HepG2 (cell line): ENCODE measurements around the gene NATD1. TPM values are rescaled to one million over a fixed set of nuclear protein-coding genes. Genes with fewer than 3 reads are reported as not detected.

ENCODE experiments used
- ATAC-seq: fragments of 200-7000 bp; cut with Tn5 transposase; 3 replicates; pipeline ENCODE4 v1.9.1; 2020; ENCODE audit warnings: mild to moderate bottlenecking, moderate library complexity
- BruUV-seq: library from RNA; stranded (reverse); fragments of 400-500 nt; replicated peaks from 2 replicates; lab custom pipeline; 2021; lab: Mats Ljungman, UMichigan
- CTCF ChIA-PET: fragments of 300-600 bp; formaldehyde crosslinking; extraction: SDS; loops from one replicate; lab custom pipeline; 2021; ENCODE audit warnings: low total read pairs, inconsistent platforms, low intra/inter-chr PET ratio; lab: Yijun Ruan, JAX
- POLR2A ChIA-PET: fragments of 350-600 bp; sonication (Branson Sonifier 250); formaldehyde crosslinking; loops from one replicate; lab custom pipeline; 2020; ENCODE audit warnings: antibody characterized with exemption, inconsistent platforms; lab: Yijun Ruan, JAX
- DNase-seq: peaks from one replicate; pipeline ENCODE4 v3.0.0-alpha.2; 2015; ENCODE audit warnings: low spot score
- FAIRE-seq: peaks from 3 replicates; lab custom pipeline; 2011; peaks lifted over from hg19 to GRCh38; lab: Jason Lieb, UNC
- H2AFZ ChIP-seq: one replicate; pipeline ENCODE4 v1.6.1; 2011; ENCODE audit warnings: low read length, inconsistent platforms
- H3K27ac ChIP-seq: fragments of 300-600 bp; 3 replicates; pipeline ENCODE4 v1.8.0; 2011; ENCODE audit warnings: mixed run types, mild to moderate bottlenecking, mixed read lengths, low read length, inconsistent platforms; ENCODE audit not compliant: insufficient read depth; ENCODE audit errors: extremely low read length
- H3K27me3 ChIP-seq, 2 experiments: fragments of 200-600 bp in 1 of 2; 2 replicates in 1 of 2; 3 replicates in 1 of 2; pipeline versions ENCODE4 v1.6.0 to v1.8.0; 2011; ENCODE audit warnings: low read length in 2 of 2, mild to moderate bottlenecking in 2 of 2, moderate library complexity in 2 of 2, inconsistent platforms in 1 of 2; ENCODE audit not compliant: insufficient read depth in 2 of 2, control insufficient read depth in 1 of 2
- H3K36me3 ChIP-seq, 2 experiments: fragments of 200-600 bp in 1 of 2; replicated peaks in 1 of 2; 2 replicates in 1 of 2; 3 replicates in 1 of 2; pipeline versions ENCODE4 v1.5.1 to v1.8.0; 2011; ENCODE audit warnings: low read length in 2 of 2, inconsistent platforms in 1 of 2; ENCODE audit not compliant: insufficient read depth in 2 of 2, control insufficient read depth in 1 of 2
- H3K4me1 ChIP-seq: 2 replicates; pipeline ENCODE4 v1.5.1; 2012; ENCODE audit warnings: low read length, inconsistent platforms; ENCODE audit not compliant: insufficient read depth
- H3K4me2 ChIP-seq: 2 replicates; pipeline ENCODE4 v1.6.0; 2011; ENCODE audit warnings: low read depth, low read length, inconsistent platforms
- H3K4me3 ChIP-seq, 3 experiments: fragments of 200-600 bp in 1 of 3; sonication (generic), shearing (Covaris generic) in 1 of 3; replicated peaks in 1 of 3; 2 replicates each; pipeline ENCODE4 v1.5.1; 2011 to 2016; ENCODE audit warnings: low read length in 3 of 3, inconsistent platforms in 2 of 3, low read depth in 2 of 3, mild to moderate bottlenecking in 2 of 3, control low read depth in 1 of 3, mixed read lengths in 1 of 3; ENCODE audit not compliant: insufficient read depth in 1 of 3
- H3K79me2 ChIP-seq: one replicate; pipeline ENCODE4 v1.6.1; 2011; ENCODE audit warnings: low read length, inconsistent platforms; ENCODE audit not compliant: insufficient read depth
- H3K9ac ChIP-seq: 2 replicates; pipeline ENCODE4 v1.6.0; 2011; ENCODE audit warnings: mild to moderate bottlenecking, low read depth, low read length, inconsistent platforms; ENCODE audit not compliant: insufficient read depth
- H3K9me3 ChIP-seq: 2 replicates; pipeline ENCODE4 v1.5.1; 2012; ENCODE audit warnings: mild to moderate bottlenecking, low read length
- H4K20me1 ChIP-seq: 2 replicates; pipeline ENCODE4 v1.6.0; 2011; ENCODE audit warnings: inconsistent platforms, mild to moderate bottlenecking, low read length, moderate library complexity; ENCODE audit not compliant: insufficient read depth
- ARID5B ChIP-seq: IDR thresholded peaks from 2 replicates; pipeline ENCODE4 v1.4.0; 2020; ENCODE audit warnings: mild to moderate bottlenecking, missing genetic modification reagents
- BRD4 ChIP-seq: sonication (generic); formaldehyde crosslinking; IDR thresholded peaks from 2 replicates; pipeline ENCODE4 v1.4.0; 2020; ENCODE audit warnings: missing genetic modification reagents
- HMGA1 ChIP-seq: sonication (generic); formaldehyde crosslinking; conservative IDR thresholded peaks from 2 replicates; pipeline ENCODE4 v1.4.0; 2020; ENCODE audit warnings: missing genetic modification reagents
- MIER3 ChIP-seq: IDR thresholded peaks from 2 replicates; pipeline ENCODE4 v1.6.1; 2016; ENCODE audit warnings: missing compliant biosample characterization, borderline replicate concordance
- NFAT5 ChIP-seq: sonication (generic); formaldehyde crosslinking; IDR thresholded peaks from 2 replicates; pipeline ENCODE4 v1.4.0; 2020; ENCODE audit warnings: missing genetic modification reagents
- PRDM15 ChIP-seq: sonication (generic); formaldehyde crosslinking; IDR thresholded peaks from 2 replicates; pipeline ENCODE4 v1.4.0; 2020; ENCODE audit warnings: missing genetic modification reagents
- U2AF1 ChIP-seq: fragments of 200-400 bp; formaldehyde crosslinking; optimal IDR thresholded peaks from 2 replicates; pipeline ENCODE3; 2017; ENCODE audit warnings: mild to moderate bottlenecking, low read depth, low read length
- ZNF350 ChIP-seq: sonication (generic); formaldehyde crosslinking; IDR thresholded peaks from 2 replicates; pipeline ENCODE4 v1.4.0; 2020; ENCODE audit warnings: mild to moderate bottlenecking, low read depth, missing genetic modification reagents, borderline replicate concordance
- ZNF543 ChIP-seq: sonication (generic); formaldehyde crosslinking; IDR thresholded peaks from 2 replicates; pipeline ENCODE4 v1.4.0; 2020; ENCODE audit warnings: mild to moderate bottlenecking, missing genetic modification reagents
- ZNF724P ChIP-seq: sonication (generic); formaldehyde crosslinking; IDR thresholded peaks from 2 replicates; pipeline ENCODE4 v1.8.0; 2022; ENCODE audit warnings: missing genetic modification reagents, borderline replicate concordance
- ZNF782 ChIP-seq: sonication (generic); formaldehyde crosslinking; IDR thresholded peaks from 2 replicates; pipeline ENCODE4 v1.4.0; 2020; ENCODE audit warnings: missing genetic modification reagents, mild to moderate bottlenecking, borderline replicate concordance
- WGBS: methylation state at CpG from one replicate; pipeline ENCODE4 v1.1.6; 2017; ENCODE audit warnings: low lambda C conversion rate; 5-methylcytosine and 5-hydroxymethylcytosine counted together
- in situ Hi-C: cut with HindIII; loops from 2 replicates; pipeline ENCODE4 v1.10.0; 2017; ENCODE audit warnings: low pct_unique_long_range_greater_than_20kb; ENCODE audit not compliant: extremely low pct_ligation_motif_present
- intact Hi-C: fragments of 100-400 bp; cut with micrococcal nuclease; formaldehyde crosslinking; loops from one replicate; pipeline ENCODE4 v1.10.0; 2022; ENCODE audit not compliant: unreplicated experiment
- polyA plus RNA-seq, 8 experiments: library from polyadenylated mRNA; depleted of rRNA in 3 of 8; stranded (reverse) in 7 of 8; unstranded in 1 of 8; fragments of >200 nt; fragmentation: Illumina TruSeq in 4 of 8; extraction: Trizol in 4 of 8; gene quantifications; 2 replicates each; pipeline versions ENCODE4 v1.2.1 to v1.2.3, GENCODE V29; 2011 to 2016; ENCODE audit warnings: low read depth in 4 of 8, missing spikeins in 1 of 8, mixed read lengths in 1 of 8; ENCODE audit not compliant: insufficient read depth in 1 of 8
- total RNA-seq, 5 experiments: library from RNA; depleted of rRNA; stranded (reverse); fragments of >200 nt; fragmentation: Illumina TruSeq; extraction: Trizol; gene quantifications; 2 replicates each; pipeline ENCODE4 v1.2.3, GENCODE V29; 2016; ENCODE audit warnings: low read depth in 1 of 5

NATD1 gene
- total and polyA plus RNA-seq, 2 of the 13 experiments (the other 11 are each of a cell fraction or from before 2014, with no cell fraction given): 0.31 to 2.3 TPM

- Histone ChIP-seq H3K9me3 (no peaks in the 10 kb centered on the region), H3K36me3 (peaks cover 5 to 36% of the 10 kb centered on the region in 2 experiments; a peak in 4 of 5 replicates), H3K79me2 (no peaks in the 10 kb centered on the region), H3K4me3 (no peak overlapping the region), H4K20me1 (no peaks in the 10 kb centered on the region), H3K27me3 (no peaks in the 10 kb centered on the region), H3K4me2 (no peak overlapping the region), H3K27ac (no peak overlapping the region), H3K4me1 (no peaks in the 10 kb centered on the region), H3K9ac (no peak overlapping the region), H2AFZ (no peak overlapping the region)
- in situ Hi-C loops: no loop called here
- TF ChIP-seq ZNF543 (CRISPR knock-in tag): no peak
- no peak for TF ChIP-seq HMGA1
- no peak for TF ChIP-seq ZNF350
- no peak for TF ChIP-seq NFAT5 (CRISPR knock-in tag)
- no peak for TF ChIP-seq PRDM15 (CRISPR knock-in tag)
- no peak for TF ChIP-seq ZNF724P (CRISPR knock-in tag)
- TF ChIP-seq BRD4 (CRISPR knock-in tag): no peak
- no peak for TF ChIP-seq MIER3 (CRISPR knock-in tag)
- no peak for TF ChIP-seq ZNF782
- no peak for TF ChIP-seq U2AF1
- no peak for TF ChIP-seq ARID5B (CRISPR knock-in tag)
- intact Hi-C loops: no loop called here
- no TSS peak for BruUV-seq
- ChIA-PET CTCF (no interaction called here), POLR2A (no interaction called here)
- WGBS: 98% methylated on average over 6 of the region's 6 CpGs
- no peak for FAIRE-seq
- DNase-seq: no peak
- ATAC-seq: no peak
These were observed 63.1 kb downstream of the NATD1 start for GRCh38 chr17:21190078-21190477.
